GM12891 (cell line): ENCODE measurements around the gene LTBP1.

Experiments used
- POLR2A ChIP-seq: IDR thresholded peaks from 2 replicates; pipeline ENCODE4 v1.6.1; 2011; ENCODE audit warnings: low read depth, low read length, control low read depth
- POLR2AphosphoS5 ChIP-seq: IDR thresholded peaks from 2 replicates; pipeline ENCODE4 v1.6.1; 2011; ENCODE audit warnings: low read depth, low read length, control low read depth

GRCh38 chr2:33318456-33318855, 371.7 kb downstream of the LTBP1 start:
- TF ChIP-seq POLR2AphosphoS5 (no peak), POLR2A (no peak)
